WTC11 (cell line): Measurements from ENCODE around the gene SLC29A4. TPM values are rescaled to one million over a fixed set of nuclear protein-coding genes. Genes with fewer than 3 reads are reported as not detected.

Experiments used
- ATAC-seq: fragments of 200-7000 bp; cut with Tn5 transposase; 2 replicates; pipeline ENCODE4 v1.10.0; 2021; ENCODE audit warnings: mild to moderate bottlenecking, moderate library complexity
- CTCF ChIA-PET: fragments of 300-600 bp; sonication (Branson Sonifier 250); formaldehyde crosslinking; loops from one replicate; lab custom pipeline; 2021; ENCODE audit warnings: antibody characterized with exemption; lab: Charles Lee
- POLR2A ChIA-PET: fragments of 350-600 bp; sonication (Branson Sonifier 250); formaldehyde crosslinking; loops from one replicate; lab custom pipeline; 2021; ENCODE audit warnings: antibody characterized with exemption; lab: Charles Lee
- DNase-seq: peaks from one replicate; pipeline ENCODE4 v3.0.0; 2021; ENCODE audit warnings: low spot score
- H3K27ac Mint-ChIP-seq: 2 replicates; pipeline ENCODE4 v1.8.0; 2021; ENCODE audit warnings: mixed read lengths
- H3K27me3 Mint-ChIP-seq: 2 replicates; pipeline ENCODE4 v1.8.0; 2021; ENCODE audit warnings: low read depth, mild to moderate bottlenecking, moderate library complexity, mixed read lengths
- H3K36me3 Mint-ChIP-seq: 2 replicates; pipeline ENCODE4 v1.8.0; 2021; ENCODE audit warnings: mixed read lengths
- H3K4me1 Mint-ChIP-seq: 2 replicates; pipeline ENCODE4 v1.8.0; 2022; ENCODE audit warnings: mixed read lengths
- H3K4me3 Mint-ChIP-seq: 2 replicates; pipeline ENCODE4 v1.8.0; 2021; ENCODE audit warnings: mild to moderate bottlenecking, moderate library complexity, mixed read lengths
- H3K9me3 Mint-ChIP-seq: 2 replicates; pipeline ENCODE4 v1.8.0; 2021; ENCODE audit warnings: mixed read lengths
- AFF4 ChIP-seq: sonication (generic); formaldehyde crosslinking; IDR thresholded peaks from 2 replicates; pipeline ENCODE4 v1.8.1; 2023; ENCODE audit warnings: mild to moderate bottlenecking, missing genetic modification reagents, borderline replicate concordance
- ATF1 ChIP-seq: sonication (generic); formaldehyde crosslinking; IDR thresholded peaks from 2 replicates; pipeline ENCODE4 v1.8.1; 2023; ENCODE audit warnings: mild to moderate bottlenecking, moderate library complexity, missing genetic modification reagents
- CBFB ChIP-seq: sonication (generic); formaldehyde crosslinking; IDR thresholded peaks from 2 replicates; pipeline ENCODE4 v1.8.1; 2022; ENCODE audit warnings: mild to moderate bottlenecking, low read depth, missing genetic modification reagents
- ELF4 ChIP-seq: sonication (generic); formaldehyde crosslinking; IDR thresholded peaks from 2 replicates; pipeline ENCODE4 v1.8.1; 2022; ENCODE audit warnings: low read depth, mild to moderate bottlenecking, moderate library complexity, missing genetic modification reagents
- ETV6 ChIP-seq: sonication (generic); formaldehyde crosslinking; IDR thresholded peaks from 2 replicates; pipeline ENCODE4 v1.8.1; 2022; ENCODE audit warnings: mild to moderate bottlenecking, missing genetic modification reagents
- FOXK1 ChIP-seq: sonication (generic); formaldehyde crosslinking; IDR thresholded peaks from 2 replicates; pipeline ENCODE4 v1.8.0; 2022; ENCODE audit warnings: mild to moderate bottlenecking, moderate library complexity, missing genetic modification reagents
- GABPB1 ChIP-seq: sonication (generic); formaldehyde crosslinking; IDR thresholded peaks from 2 replicates; pipeline ENCODE4 v1.8.1; 2023; ENCODE audit warnings: mild to moderate bottlenecking, missing genetic modification reagents
- HMGA2 ChIP-seq: fragments of 250-450 bp; sonication (Bioruptor Pico); IDR thresholded peaks from 2 replicates; pipeline ENCODE4 v1.4.0; 2021; ENCODE audit warnings: mild to moderate bottlenecking, moderate library complexity
- IRF1 ChIP-seq: sonication (generic); formaldehyde crosslinking; IDR thresholded peaks from 2 replicates; pipeline ENCODE4 v1.8.0; 2023; ENCODE audit warnings: missing genetic modification reagents
- MAX ChIP-seq: sonication (generic); formaldehyde crosslinking; IDR thresholded peaks from 2 replicates; pipeline ENCODE4 v1.8.0; 2022; ENCODE audit warnings: mild to moderate bottlenecking, missing genetic modification reagents
- OVOL2 ChIP-seq: fragments of 250-450 bp; sonication (Bioruptor Pico); IDR thresholded peaks from 2 replicates; pipeline ENCODE4 v1.9.0; 2021; ENCODE audit warnings: mild to moderate bottlenecking, borderline replicate concordance
- PREB ChIP-seq: sonication (generic); formaldehyde crosslinking; IDR thresholded peaks from 2 replicates; pipeline ENCODE4 v1.8.1; 2022; ENCODE audit warnings: mild to moderate bottlenecking, missing genetic modification reagents, moderate library complexity, borderline replicate concordance
- RELA ChIP-seq: sonication (generic); formaldehyde crosslinking; IDR thresholded peaks from 2 replicates; pipeline ENCODE4 v1.8.1; 2022; ENCODE audit warnings: missing genetic modification reagents, mild to moderate bottlenecking, borderline replicate concordance
- SP1 ChIP-seq: sonication (generic); formaldehyde crosslinking; conservative IDR thresholded peaks from 2 replicates; pipeline ENCODE4 v1.8.1; 2022; ENCODE audit warnings: missing genetic modification reagents
- ZNF512 ChIP-seq: sonication (generic); formaldehyde crosslinking; IDR thresholded peaks from 2 replicates; pipeline ENCODE4 v1.8.1; 2022; ENCODE audit warnings: missing genetic modification reagents, borderline replicate concordance
- total RNA-seq: library from RNA; stranded (reverse); gene quantifications from 3 replicates; pipeline ENCODE4 v1.2.3, GENCODE V29; 2021
- TF ChIP-seq, protein P1 (sequence below): sonication (generic); formaldehyde crosslinking; IDR thresholded peaks from 2 replicates; pipeline ENCODE4 v1.8.1; 2023; ENCODE audit warnings: mild to moderate bottlenecking, missing genetic modification reagents
- TF ChIP-seq, protein P2 (sequence below): fragments of 250-450 bp; sonication (Bioruptor Pico); IDR thresholded peaks from 2 replicates; pipeline ENCODE4 v1.8.0; 2021; ENCODE audit warnings: mild to moderate bottlenecking
- TF ChIP-seq, protein P3 (sequence below): sonication (generic); formaldehyde crosslinking; IDR thresholded peaks from 2 replicates; pipeline ENCODE4 v1.8.1; 2022; ENCODE audit warnings: low read depth, mild to moderate bottlenecking, moderate library complexity, missing genetic modification reagents, borderline replicate concordance
- TF ChIP-seq, protein P4 (sequence below): fragments of 250-450 bp; sonication (Bioruptor Pico); conservative IDR thresholded peaks from 2 replicates; pipeline ENCODE4 v1.9.0; 2021; ENCODE audit warnings: mild to moderate bottlenecking

Gene SLC29A4
- total RNA-seq, 1 experiment from 2014 or later = 14.4 TPM

- no peaks in the 10 kb centered on the region for H3K36me3 Mint-ChIP-seq
- ATAC-seq = no peak
- no peak overlapping the region for H3K27ac Mint-ChIP-seq
- POLR2A ChIA-PET = no interaction called here
- no peak for TF ChIP-seq AFF4 (CRISPR knock-in tag)
- TF ChIP-seq HMGA2 (CRISPR knock-in tag) = no peak
- no peak for TF ChIP-seq GABPB1 (CRISPR knock-in tag)
- no peak for TF ChIP-seq IRF1 (CRISPR knock-in tag)
- TF ChIP-seq OVOL2 (CRISPR knock-in tag) = no peak
- TF ChIP-seq, protein P1, sequence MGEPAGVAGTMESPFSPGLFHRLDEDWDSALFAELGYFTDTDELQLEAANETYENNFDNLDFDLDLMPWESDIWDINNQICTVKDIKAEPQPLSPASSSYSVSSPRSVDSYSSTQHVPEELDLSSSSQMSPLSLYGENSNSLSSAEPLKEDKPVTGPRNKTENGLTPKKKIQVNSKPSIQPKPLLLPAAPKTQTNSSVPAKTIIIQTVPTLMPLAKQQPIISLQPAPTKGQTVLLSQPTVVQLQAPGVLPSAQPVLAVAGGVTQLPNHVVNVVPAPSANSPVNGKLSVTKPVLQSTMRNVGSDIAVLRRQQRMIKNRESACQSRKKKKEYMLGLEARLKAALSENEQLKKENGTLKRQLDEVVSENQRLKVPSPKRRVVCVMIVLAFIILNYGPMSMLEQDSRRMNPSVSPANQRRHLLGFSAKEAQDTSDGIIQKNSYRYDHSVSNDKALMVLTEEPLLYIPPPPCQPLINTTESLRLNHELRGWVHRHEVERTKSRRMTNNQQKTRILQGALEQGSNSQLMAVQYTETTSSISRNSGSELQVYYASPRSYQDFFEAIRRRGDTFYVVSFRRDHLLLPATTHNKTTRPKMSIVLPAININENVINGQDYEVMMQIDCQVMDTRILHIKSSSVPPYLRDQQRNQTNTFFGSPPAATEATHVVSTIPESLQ (CRISPR knock-in tag) = no peak
- TF ChIP-seq RELA (CRISPR knock-in tag) = no peak
- TF ChIP-seq MAX = no peak
- TF ChIP-seq FOXK1 (CRISPR knock-in tag) = no peak
- TF ChIP-seq, protein P2, sequence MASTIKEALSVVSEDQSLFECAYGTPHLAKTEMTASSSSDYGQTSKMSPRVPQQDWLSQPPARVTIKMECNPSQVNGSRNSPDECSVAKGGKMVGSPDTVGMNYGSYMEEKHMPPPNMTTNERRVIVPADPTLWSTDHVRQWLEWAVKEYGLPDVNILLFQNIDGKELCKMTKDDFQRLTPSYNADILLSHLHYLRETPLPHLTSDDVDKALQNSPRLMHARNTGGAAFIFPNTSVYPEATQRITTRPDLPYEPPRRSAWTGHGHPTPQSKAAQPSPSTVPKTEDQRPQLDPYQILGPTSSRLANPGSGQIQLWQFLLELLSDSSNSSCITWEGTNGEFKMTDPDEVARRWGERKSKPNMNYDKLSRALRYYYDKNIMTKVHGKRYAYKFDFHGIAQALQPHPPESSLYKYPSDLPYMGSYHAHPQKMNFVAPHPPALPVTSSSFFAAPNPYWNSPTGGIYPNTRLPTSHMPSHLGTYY (CRISPR knock-in tag) = no peak
- TF ChIP-seq ATF1 (CRISPR knock-in tag) = no peak
- TF ChIP-seq PREB (CRISPR knock-in tag) = no peak
- TF ChIP-seq CBFB (CRISPR knock-in tag) = no peak
- CTCF ChIA-PET = interaction anchor here (0.7 kb wide), 1 partner anchor 57 kb away, joined by 3 read pairs; no protein-coding TSS in a partner anchor
- H3K9me3 Mint-ChIP-seq = no peaks in the 10 kb centered on the region
- H3K4me1 Mint-ChIP-seq = peaks cover 5% of the 10 kb centered on the region
- no peak for DNase-seq
- H3K27me3 Mint-ChIP-seq = peaks cover 14% of the 10 kb centered on the region
- H3K4me3 Mint-ChIP-seq = no peak overlapping the region
Observed at GRCh38 chr7:5238500-5238899, 44.2 kb upstream of the SLC29A4 start.

- DNase-seq (no peak), ATAC-seq (no peak)
- Mint-ChIP-seq H3K9me3 (peaks cover 6% of the 10 kb centered on the region), H3K27ac (no peak overlapping the region), H3K36me3 (no peaks in the 10 kb centered on the region), H3K4me3 (no peak overlapping the region), H3K27me3 (peaks cover 14% of the 10 kb centered on the region), H3K4me1 (peaks cover 5% of the 10 kb centered on the region)
- CTCF ChIA-PET = interaction anchor here (2.1 kb wide), 1 partner anchor 42 kb away, joined by 11 read pairs; no protein-coding TSS in a partner anchor
- POLR2A ChIA-PET = no interaction called here
- TF ChIP-seq FOXK1 (CRISPR knock-in tag) (no peak), SP1 (CRISPR knock-in tag) (no peak), ZNF512 (CRISPR knock-in tag) (no peak), ETV6 (CRISPR knock-in tag) (no peak), ELF4 (CRISPR knock-in tag) (no peak)
- TF ChIP-seq, protein P3, sequence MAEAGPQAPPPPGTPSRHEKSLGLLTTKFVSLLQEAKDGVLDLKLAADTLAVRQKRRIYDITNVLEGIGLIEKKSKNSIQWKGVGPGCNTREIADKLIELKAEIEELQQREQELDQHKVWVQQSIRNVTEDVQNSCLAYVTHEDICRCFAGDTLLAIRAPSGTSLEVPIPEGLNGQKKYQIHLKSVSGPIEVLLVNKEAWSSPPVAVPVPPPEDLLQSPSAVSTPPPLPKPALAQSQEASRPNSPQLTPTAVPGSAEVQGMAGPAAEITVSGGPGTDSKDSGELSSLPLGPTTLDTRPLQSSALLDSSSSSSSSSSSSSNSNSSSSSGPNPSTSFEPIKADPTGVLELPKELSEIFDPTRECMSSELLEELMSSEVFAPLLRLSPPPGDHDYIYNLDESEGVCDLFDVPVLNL = no peak
- TF ChIP-seq, protein P4, sequence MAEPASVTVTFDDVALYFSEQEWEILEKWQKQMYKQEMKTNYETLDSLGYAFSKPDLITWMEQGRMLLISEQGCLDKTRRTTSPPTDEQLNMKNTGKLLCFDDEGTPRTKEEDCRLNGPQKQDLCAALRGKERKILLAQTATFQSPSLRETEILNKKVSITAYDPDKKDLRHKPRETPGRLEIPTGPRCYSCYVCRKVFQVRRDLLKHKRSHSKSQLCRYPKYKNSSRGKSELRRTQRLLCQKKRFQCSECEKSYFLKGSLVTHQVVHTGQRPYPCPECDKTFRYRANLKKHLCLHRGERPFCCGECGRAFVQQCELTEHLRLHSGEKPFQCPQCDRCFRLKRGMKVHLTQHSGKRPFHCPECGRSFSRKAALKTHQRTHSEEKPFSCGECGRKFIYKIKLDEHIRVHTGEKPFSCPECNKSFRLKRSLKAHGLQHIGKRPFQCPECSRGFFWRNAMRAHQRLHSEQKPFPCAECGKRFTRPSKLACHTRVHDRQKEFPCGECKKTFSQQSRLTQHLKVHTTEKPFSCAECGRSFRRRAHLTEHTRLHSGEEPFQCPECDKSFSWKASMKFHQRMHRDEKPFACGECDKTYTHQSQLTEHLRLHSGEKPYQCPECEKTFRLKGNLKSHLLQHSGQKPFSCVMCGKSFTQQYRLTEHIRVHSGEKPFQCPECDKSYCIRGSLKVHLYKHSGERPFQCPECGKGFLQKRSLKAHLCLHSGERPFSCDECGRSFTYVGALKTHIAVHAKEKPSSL (CRISPR knock-in tag) = no peak
Observed at GRCh38 chr7:5243261-5243660, 39.5 kb upstream of the SLC29A4 start.
